ENCODE measurements around the gene MCUR1. TPM values are rescaled to one million over a fixed set of nuclear protein-coding genes. Genes with fewer than 3 reads are reported as not detected.
A peak's percentile ranks its signal among the peaks of the same experiment; 100 is the strongest.

MCUR1 gene
- total and polyA plus RNA-seq, 2 donors (not counting 1 experiment from before 2014, with no cell fraction given) = 6.3 to 12.4 TPM

GRCh38 chr6:13800615-13801014 lies 13.7 kb downstream of the MCUR1 start:
- Histone ChIP-seq H3K4me2 (ENCODE audit: extremely low read depth, insufficient read depth, low read length) (no peak overlapping the region), H3K79me2 (ENCODE audit: control insufficient read depth, insufficient read depth, low read length) (no peaks in the 10 kb centered on the region), H3K9ac (ENCODE audit: insufficient read depth, low read length) (no peak overlapping the region), H3K4me1 (ENCODE audit: control insufficient read depth, extremely low read depth, insufficient read depth, low read length) (no peaks in the 10 kb centered on the region), H3K27me3 (ENCODE audit: control insufficient read depth, insufficient read depth, low read length) (no peaks in the 10 kb centered on the region), H3K36me3 (ENCODE audit: control insufficient read depth, insufficient read depth, low read length) (peaks cover 6% of the 10 kb centered on the region), H3K4me3 (replicated peaks in 1 of 4; ENCODE audit: control extremely low read depth in 1 of 4, insufficient read depth in 1 of 4, low read depth in 3 of 4, low read length in 4 of 4) (no peak overlapping the region), H3K9me3 (ENCODE audit: control insufficient read depth, insufficient read depth, low read depth, low read length) (no peaks in the 10 kb centered on the region), H3K27ac (ENCODE audit: insufficient read depth, low read length) (no peak overlapping the region), H4K20me1 (ENCODE audit: control insufficient read depth, extremely low read depth, insufficient read depth, low read length) (no peaks in the 10 kb centered on the region), H2AFZ (ENCODE audit: low read length) (no peak overlapping the region)
- TF ChIP-seq CTCF (conservative IDR thresholded peaks at IDR 0.05 in 1 of 2, IDR thresholded peaks at IDR 0.05 in 1 of 2; ENCODE audit: low read depth in 1 of 2, low read length in 2 of 2) (no peak), EZH2 (IDR thresholded peaks at IDR 0.05; ENCODE audit: low read length, missing control alignments) (no peak)
- DNase-seq (ENCODE audit: low read depth in 2 of 2) = no peak

GRCh38 chr6:13796781-13797180 lies 17.6 kb downstream of the MCUR1 start:
- no peaks in the 10 kb centered on the region for H3K4me1 ChIP-seq (ENCODE audit: control insufficient read depth, extremely low read depth, insufficient read depth, low read length)

GRCh38 chr6:13795041-13795750 lies 19.2 kb downstream of the MCUR1 start:
- Histone ChIP-seq H3K79me2 (ENCODE audit: control insufficient read depth, insufficient read depth, low read length) (no peaks in the 10 kb centered on the region), H3K4me1 (ENCODE audit: control insufficient read depth, extremely low read depth, insufficient read depth, low read length) (no peaks in the 10 kb centered on the region), H3K9ac (ENCODE audit: insufficient read depth, low read length) (no peak overlapping the region), H3K36me3 (ENCODE audit: control insufficient read depth, insufficient read depth, low read length) (peaks cover 2% of the 10 kb centered on the region), H3K27ac (ENCODE audit: insufficient read depth, low read length) (peak overlapping the region; percentile 60), H3K4me2 (ENCODE audit: extremely low read depth, insufficient read depth, low read length) (no peak overlapping the region), H2AFZ (ENCODE audit: low read length) (no peak overlapping the region), H4K20me1 (ENCODE audit: control insufficient read depth, extremely low read depth, insufficient read depth, low read length) (no peaks in the 10 kb centered on the region), H3K9me3 (ENCODE audit: control insufficient read depth, insufficient read depth, low read depth, low read length) (no peaks in the 10 kb centered on the region), H3K27me3 (ENCODE audit: control insufficient read depth, insufficient read depth, low read length) (no peaks in the 10 kb centered on the region), H3K4me3 (replicated peaks in 1 of 4; ENCODE audit: control extremely low read depth in 1 of 4, insufficient read depth in 1 of 4, low read depth in 3 of 4, low read length in 4 of 4) (no peak overlapping the region)
- peak; percentile 70 to 82 for DNase-seq (ENCODE audit: low read depth in 2 of 2)
- TF ChIP-seq EZH2 (IDR thresholded peaks at IDR 0.05; ENCODE audit: low read length, missing control alignments) = no peak
- peak; percentile 94 to 97 for TF ChIP-seq CTCF (conservative IDR thresholded peaks at IDR 0.05 in 1 of 2, IDR thresholded peaks at IDR 0.05 in 1 of 2; ENCODE audit: low read depth in 1 of 2, low read length in 2 of 2)

More at GRCh38 chr6:13796781-13797180, 17.6 kb downstream of the MCUR1 start:
- H3K4me2 ChIP-seq (ENCODE audit: extremely low read depth, insufficient read depth, low read length) = no peak overlapping the region
- H3K27ac ChIP-seq (ENCODE audit: insufficient read depth, low read length) = no peak overlapping the region
- H2AFZ ChIP-seq (ENCODE audit: low read length) = no peak overlapping the region
- no peak overlapping the region for H3K4me3 ChIP-seq (replicated peaks in 1 of 4; ENCODE audit: control extremely low read depth in 1 of 4, insufficient read depth in 1 of 4, low read depth in 3 of 4, low read length in 4 of 4)
- no peaks in the 10 kb centered on the region for H4K20me1 ChIP-seq (ENCODE audit: control insufficient read depth, extremely low read depth, insufficient read depth, low read length)
- no peaks in the 10 kb centered on the region for H3K9me3 ChIP-seq (ENCODE audit: control insufficient read depth, insufficient read depth, low read depth, low read length)
- no peak for DNase-seq (ENCODE audit: low read depth in 2 of 2)
- no peaks in the 10 kb centered on the region for H3K27me3 ChIP-seq (ENCODE audit: control insufficient read depth, insufficient read depth, low read length)
- no peaks in the 10 kb centered on the region for H3K79me2 ChIP-seq (ENCODE audit: control insufficient read depth, insufficient read depth, low read length)
- H3K36me3 ChIP-seq (ENCODE audit: control insufficient read depth, insufficient read depth, low read length) = peaks cover 2% of the 10 kb centered on the region
- no peak overlapping the region for H3K9ac ChIP-seq (ENCODE audit: insufficient read depth, low read length)
- no peak for TF ChIP-seq EZH2 (IDR thresholded peaks at IDR 0.05; ENCODE audit: low read length, missing control alignments)
- no peak for TF ChIP-seq CTCF (conservative IDR thresholded peaks at IDR 0.05 in 1 of 2, IDR thresholded peaks at IDR 0.05 in 1 of 2; ENCODE audit: low read depth in 1 of 2, low read length in 2 of 2)

Data from fibroblast of lung (primary cell).